Body of pancreas (tissue), 4 donors: Measurements from ENCODE around the gene TENM4.

Experiments used
- CTCF ChIP-seq, 7 experiments: fragments of 450-650 bp in 4 of 7; fragments of 200-600 bp in 3 of 7; sonication (generic) in 3 of 7; IDR thresholded peaks; one replicate each; pipeline ENCODE4 v1.5.1; 2016 to 2019; ENCODE audit warnings: antibody characterized with exemption in 7 of 7
- POLR2A ChIP-seq, 3 donors: fragments of 450-650 bp; IDR thresholded peaks; one replicate each; pipeline ENCODE4 v1.6.1; 2016; ENCODE audit warnings: antibody characterized with exemption in 3 of 3, mild to moderate bottlenecking in 2 of 3

GRCh38 chr11:79325851-79326250 lies 115.0 kb downstream of the TENM4 start:
- no peak for TF ChIP-seq CTCF (IDR thresholded peaks at IDR 0.05)
- TF ChIP-seq POLR2A (IDR thresholded peaks at IDR 0.05), result no peak
